Peyer's patch (tissue), 4 donors: ENCODE data around the gene CRYBG3. TPM values are rescaled to one million over a fixed set of nuclear protein-coding genes. Genes with fewer than 3 reads are reported as not detected.
A peak's percentile ranks its signal among the peaks of the same experiment; 100 is the strongest.
"Not testable (repeated sequence)": the region's sequence is repeated elsewhere in the genome, so short reads cannot be mapped to it uniquely, and the experiment has no call there.

Experiments used
- DNase-seq, 3 donors: peaks; one replicate each; pipeline ENCODE4 v3.0.0-alpha.2; 2017 to 2019
- H3K27ac ChIP-seq, 4 donors: fragments of 200-600 bp; sonication (generic); one replicate each; pipeline ENCODE4 v1.5.1; 2016 to 2019
- H3K27me3 ChIP-seq, 2 donors: fragments of 200-600 bp; sonication (generic); one replicate each; pipeline ENCODE4 v1.5.1; 2019
- H3K36me3 ChIP-seq, 3 donors: fragments of 200-600 bp; sonication (generic); one replicate each; pipeline ENCODE4 v1.5.1; 2016 to 2019
- H3K4me1 ChIP-seq, 4 donors: fragments of 200-600 bp; sonication (generic); one replicate each; pipeline ENCODE4 v1.5.1; 2016 to 2019
- H3K4me3 ChIP-seq, 4 donors: fragments of 200-600 bp; sonication (generic); 1 replicate in 3 of 4; 2 replicates in 1 of 4; pipeline ENCODE4 v1.5.1; 2016 to 2019; ENCODE audit warnings: mild to moderate bottlenecking in 1 of 4
- H3K9me3 ChIP-seq, 4 donors: fragments of 200-600 bp; sonication (generic); one replicate each; pipeline ENCODE4 v1.5.1; 2016 to 2019; ENCODE audit warnings: mild to moderate bottlenecking in 1 of 4
- POLR2A ChIP-seq, 2 donors: fragments of 450-650 bp; IDR thresholded peaks; one replicate each; pipeline ENCODE4 v1.5.1; 2017; ENCODE audit warnings: antibody characterized with exemption in 2 of 2, mild to moderate bottlenecking in 2 of 2, moderate library complexity in 2 of 2
- total RNA-seq, 4 donors: library from RNA; depleted of rRNA; stranded (reverse); fragments of >200 nt; gene quantifications; one replicate each; pipeline ENCODE4 v1.1.0, GENCODE V29; 2016
- TF ChIP-seq, protein P1 (sequence below), 6 experiments: fragments of 450-650 bp in 4 of 6; fragments of 200-600 bp in 2 of 6; sonication (generic) in 1 of 6; IDR thresholded peaks; one replicate each; pipeline ENCODE4 v1.5.1; 2017 to 2019; ENCODE audit warnings: antibody characterized with exemption in 6 of 6, mild to moderate bottlenecking in 3 of 6, moderate library complexity in 1 of 6

CRYBG3 gene
- total RNA-seq, 4 donors from 2014 or later = 11.4 to 47.0 (median 16.9) TPM

DNA sequence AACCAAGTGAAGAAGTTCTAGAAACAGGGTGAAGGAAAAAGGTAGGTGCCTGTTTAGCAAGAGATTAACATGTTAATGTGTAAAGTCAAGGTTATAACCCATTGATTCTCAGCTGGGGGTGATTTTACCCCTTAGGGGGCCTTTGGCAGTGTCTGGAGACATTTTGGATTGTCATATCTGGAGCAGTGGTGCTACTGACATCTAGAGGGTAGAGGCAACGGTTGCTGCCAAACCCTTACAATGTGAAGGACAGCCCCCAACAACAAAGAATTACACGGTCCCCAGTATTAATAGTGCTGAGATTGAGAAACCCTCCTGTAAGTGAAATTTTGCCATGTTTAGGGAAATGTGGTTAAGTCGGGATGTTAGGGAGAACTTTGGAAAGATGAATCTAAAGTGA, 74.7 kb downstream of the CRYBG3 start:
- H3K9me3 ChIP-seq = no peaks in the 10 kb centered on the region
- peaks cover 0 to 10% (median 0%) of the 10 kb centered on the region in 3 donors for H3K36me3 ChIP-seq
- TF ChIP-seq, protein P1, sequence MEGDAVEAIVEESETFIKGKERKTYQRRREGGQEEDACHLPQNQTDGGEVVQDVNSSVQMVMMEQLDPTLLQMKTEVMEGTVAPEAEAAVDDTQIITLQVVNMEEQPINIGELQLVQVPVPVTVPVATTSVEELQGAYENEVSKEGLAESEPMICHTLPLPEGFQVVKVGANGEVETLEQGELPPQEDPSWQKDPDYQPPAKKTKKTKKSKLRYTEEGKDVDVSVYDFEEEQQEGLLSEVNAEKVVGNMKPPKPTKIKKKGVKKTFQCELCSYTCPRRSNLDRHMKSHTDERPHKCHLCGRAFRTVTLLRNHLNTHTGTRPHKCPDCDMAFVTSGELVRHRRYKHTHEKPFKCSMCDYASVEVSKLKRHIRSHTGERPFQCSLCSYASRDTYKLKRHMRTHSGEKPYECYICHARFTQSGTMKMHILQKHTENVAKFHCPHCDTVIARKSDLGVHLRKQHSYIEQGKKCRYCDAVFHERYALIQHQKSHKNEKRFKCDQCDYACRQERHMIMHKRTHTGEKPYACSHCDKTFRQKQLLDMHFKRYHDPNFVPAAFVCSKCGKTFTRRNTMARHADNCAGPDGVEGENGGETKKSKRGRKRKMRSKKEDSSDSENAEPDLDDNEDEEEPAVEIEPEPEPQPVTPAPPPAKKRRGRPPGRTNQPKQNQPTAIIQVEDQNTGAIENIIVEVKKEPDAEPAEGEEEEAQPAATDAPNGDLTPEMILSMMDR (IDR thresholded peaks at IDR 0.05) = no peak
- TF ChIP-seq POLR2A (IDR thresholded peaks at IDR 0.05) = no peak
- peaks cover 0 to 3% (median 0%) of the 10 kb centered on the region in 4 donors for H3K4me1 ChIP-seq
- no peaks in the 10 kb centered on the region for H3K27me3 ChIP-seq
- no peak overlapping the region for H3K27ac ChIP-seq
- H3K4me3 ChIP-seq = no peak overlapping the region
- no peak for DNase-seq

DNA sequence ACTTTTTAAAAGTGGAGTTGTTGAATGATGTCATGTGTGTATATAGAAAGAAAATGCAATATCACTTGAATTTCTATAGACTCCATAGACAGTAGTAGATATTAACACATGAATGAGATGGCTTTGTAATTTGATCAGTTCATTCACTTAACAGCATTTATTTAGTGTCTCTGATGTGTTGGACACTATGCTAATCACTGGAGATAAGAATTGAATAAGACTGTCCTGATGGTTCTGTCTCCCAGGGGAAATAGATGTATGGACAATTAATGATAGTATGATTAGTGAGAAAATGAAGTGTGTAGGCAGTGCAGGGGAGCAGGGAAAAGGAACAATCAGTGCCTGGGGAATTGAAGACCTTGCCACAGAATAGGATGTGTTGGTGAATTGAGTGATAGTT, 77.5 kb downstream of the CRYBG3 start:
- no peak for TF ChIP-seq POLR2A (IDR thresholded peaks at IDR 0.05)
- TF ChIP-seq, protein P1 (IDR thresholded peaks at IDR 0.05) = no peak
- peaks cover 0 to 5% (median 0%) of the 10 kb centered on the region in 3 donors for H3K36me3 ChIP-seq
- H3K27ac ChIP-seq = no peak overlapping the region
- H3K9me3 ChIP-seq = no peaks in the 10 kb centered on the region
- no peak overlapping the region for H3K4me3 ChIP-seq
- no peak for DNase-seq
- H3K27me3 ChIP-seq = no peaks in the 10 kb centered on the region
- peaks cover 0 to 9% (median 0%) of the 10 kb centered on the region in 4 donors for H3K4me1 ChIP-seq

DNA sequence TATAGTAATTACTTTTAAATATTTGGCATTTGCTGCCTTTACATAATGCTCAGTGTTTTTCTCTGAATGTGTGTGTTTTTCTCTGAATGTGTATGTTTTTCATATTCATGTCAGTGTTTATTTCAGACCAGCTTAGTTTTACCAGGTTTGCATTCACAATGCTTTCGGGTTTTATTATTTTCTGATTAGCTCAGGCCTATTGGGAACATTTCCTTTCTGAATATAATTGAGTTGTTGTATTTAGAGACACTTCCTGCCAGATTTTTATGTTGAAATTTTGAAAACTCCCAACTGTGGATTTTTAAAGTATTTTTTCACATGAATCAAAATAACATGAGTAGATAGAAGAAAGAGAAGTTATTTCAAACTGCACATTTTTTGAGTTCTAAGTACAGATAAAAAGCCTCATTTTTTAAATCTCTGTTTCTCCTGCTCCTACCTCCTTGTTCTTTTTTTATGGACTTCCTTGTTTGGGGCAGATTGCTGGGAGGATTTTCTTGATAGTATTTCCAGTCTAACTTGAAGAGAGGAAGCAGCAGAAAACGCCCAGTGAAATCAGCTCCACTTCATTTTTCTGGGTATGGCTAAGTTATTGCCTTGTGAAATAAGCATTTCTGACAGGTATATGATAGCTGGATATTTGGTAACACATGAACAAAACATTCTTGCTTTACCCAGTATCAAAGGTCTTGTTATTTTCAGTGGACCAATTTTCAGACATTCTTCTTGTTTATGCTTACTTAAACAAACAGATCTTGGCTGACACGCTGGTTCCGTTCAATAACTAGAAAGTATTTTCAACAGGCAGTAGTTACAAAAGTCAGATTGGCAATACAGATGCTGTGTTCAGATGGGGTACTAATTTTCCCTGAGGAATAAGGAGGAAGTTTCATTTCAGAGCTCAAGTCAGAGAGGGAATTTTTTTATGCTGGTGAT, 79.8 kb downstream of the CRYBG3 start:
- peaks cover 0 to 9% (median 0%) of the 10 kb centered on the region in 4 donors for H3K4me1 ChIP-seq
- H3K4me3 ChIP-seq = no peak overlapping the region
- H3K36me3 ChIP-seq = peaks cover 0 to 5% (median 0%) of the 10 kb centered on the region in 3 donors
- no peak for DNase-seq
- no peak for TF ChIP-seq POLR2A (IDR thresholded peaks at IDR 0.05)
- TF ChIP-seq, protein P1 (IDR thresholded peaks at IDR 0.05) = no peak
- H3K27ac ChIP-seq = peak overlapping the region in 2 of 4 donors; percentile 3 to 46
- H3K9me3 ChIP-seq = no peaks in the 10 kb centered on the region
- no peaks in the 10 kb centered on the region for H3K27me3 ChIP-seq

DNA sequence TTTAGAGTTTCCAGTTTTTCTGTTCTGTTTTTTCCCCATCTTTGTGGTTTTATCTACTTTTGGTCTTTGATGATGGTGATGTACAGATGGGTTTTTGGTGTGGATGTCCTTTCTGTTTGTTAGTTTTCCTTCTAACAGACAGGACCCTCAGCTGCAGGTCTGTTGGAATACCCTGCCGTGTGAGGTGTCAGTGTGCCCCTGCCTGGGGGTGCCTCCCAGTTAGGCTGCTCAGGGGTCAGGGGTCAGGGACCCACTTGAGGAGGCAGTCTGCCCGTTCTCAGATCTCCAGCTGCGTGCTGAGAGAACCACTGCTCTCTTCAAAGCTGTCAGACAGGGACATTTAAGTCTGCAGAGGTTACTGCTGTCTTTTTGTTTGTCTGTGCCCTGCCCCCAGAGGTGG, 88.0 kb downstream of the CRYBG3 start:
- H3K9me3 ChIP-seq, DNase-seq, H3K4me1 ChIP-seq, H3K4me3 ChIP-seq, H3K36me3 ChIP-seq, H3K27me3 ChIP-seq, H3K27ac ChIP-seq: not testable (repeated sequence)

DNA sequence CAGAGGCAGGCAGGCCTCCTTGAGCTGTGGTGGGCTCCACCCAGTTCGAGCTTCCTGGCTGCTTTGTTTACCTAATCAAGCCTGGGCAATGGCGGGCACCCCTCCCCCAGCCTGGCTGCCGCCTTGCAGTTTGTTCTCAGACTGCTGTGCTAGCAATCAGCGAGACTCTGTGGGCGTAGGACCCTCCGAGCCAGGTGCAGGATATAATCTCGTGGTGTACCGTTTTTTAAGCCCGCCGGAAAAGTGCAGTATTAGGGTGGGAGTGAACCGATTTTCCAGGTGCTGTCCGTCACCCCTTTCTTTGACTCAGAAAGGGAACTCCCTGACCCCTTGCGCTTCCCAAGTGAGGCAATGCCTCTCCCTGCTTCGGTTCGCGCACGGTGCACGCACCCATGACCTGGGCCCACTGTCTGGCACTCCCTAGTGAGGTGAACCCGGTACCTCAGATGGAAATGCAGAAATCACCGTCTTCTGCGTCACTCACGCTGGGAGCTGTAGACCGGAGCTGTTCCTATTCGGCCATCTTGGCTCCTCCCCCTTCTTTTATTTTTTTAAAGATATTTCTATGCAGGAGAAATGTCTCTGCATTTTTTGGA, 88.5 kb downstream of the CRYBG3 start:
- H3K36me3 ChIP-seq, H3K4me1 ChIP-seq, H3K9me3 ChIP-seq, H3K27me3 ChIP-seq: not testable (repeated sequence)
- H3K4me3 ChIP-seq = peak overlapping the region in 1 of 4 donors; percentile 15
- peak in 1 of 3 donors; percentile 47 for DNase-seq
- peak overlapping the region in 1 of 4 donors; percentile 60 for H3K27ac ChIP-seq

DNA sequence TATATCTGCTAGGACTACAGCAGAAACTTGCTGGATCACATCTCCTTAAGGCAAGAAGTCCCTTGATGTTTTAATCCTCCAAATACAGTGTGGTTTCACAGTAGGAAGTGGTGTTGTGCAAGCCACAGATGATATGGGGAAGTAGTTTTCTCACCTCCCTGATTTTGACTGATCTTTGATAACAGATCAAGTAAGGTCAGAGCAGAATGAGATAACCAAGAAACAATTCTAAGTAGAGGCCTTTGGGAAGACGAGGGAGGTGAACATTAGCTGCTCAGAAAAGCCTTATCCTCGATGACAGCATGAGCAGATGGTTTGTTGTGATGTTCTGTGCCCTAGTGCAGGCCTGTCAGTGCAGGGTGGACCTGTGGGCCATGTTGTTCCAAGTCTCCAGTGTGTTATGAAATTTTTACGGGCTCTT, 89.1 kb downstream of the CRYBG3 start:
- peak overlapping the region in 1 of 4 donors; percentile 60 for H3K27ac ChIP-seq
- H3K4me3 ChIP-seq = no peak overlapping the region

More for the DNA sequence above, 89.1 kb downstream of the CRYBG3 start:
- Histone ChIP-seq H3K27me3 (no peaks in the 10 kb centered on the region), H3K36me3 (peaks cover 0 to 8% (median 0%) of the 10 kb centered on the region in 3 donors), H3K9me3 (no peaks in the 10 kb centered on the region), H3K4me1 (no peaks in the 10 kb centered on the region)
- TF ChIP-seq, protein P1 (IDR thresholded peaks at IDR 0.05) = no peak
- TF ChIP-seq POLR2A (IDR thresholded peaks at IDR 0.05) = no peak
- no peak for DNase-seq
